Dermis blood vessel endothelial cell (primary cell): Measurements from ENCODE around the gene SPEM1. TPM values are rescaled to one million over a fixed set of nuclear protein-coding genes. Genes with fewer than 3 reads are reported as not detected.
A peak's percentile ranks its signal among the peaks of the same experiment; 100 is the strongest.

ENCODE experiments used
- DNase-seq: peaks from one replicate; pipeline ENCODE4 v3.0.0; 2010
- total RNA-seq: library from RNA; depleted of rRNA; stranded (reverse); fragments of >200 nt; gene quantifications from 2 replicates; pipeline ENCODE4 v1.2.3, GENCODE V29; 2014

SPEM1 gene
- total RNA-seq, 1 donor from 2014 or later: not detected

GRCh38 chr17:7421186-7421585, 1.1 kb downstream of the SPEM1 start:
- no peak for DNase-seq

GRCh38 chr17:7423679-7424078, 3.6 kb downstream of the SPEM1 start:
- DNase-seq: no peak

GRCh38 chr17:7425316-7425715, 5.2 kb downstream of the SPEM1 start, which contains the start of gene SPEM2:
Gene SPEM2, plus strand, starts transcription at chr17:7425616. Its CDS starts 73 bp downstream, at chr17:7425689.
- DNase-seq: no peak

GRCh38 chr17:7425756-7426155, 5.6 kb downstream of the SPEM1 start:
- DNase-seq: no peak

GRCh38 chr17:7426203-7426863, 6.2 kb downstream of the SPEM1 start:
- DNase-seq: no peak

- no peak for DNase-seq
Observed at GRCh38 chr17:7426896-7427489, 6.9 kb downstream of the SPEM1 start.

GRCh38 chr17:7427549-7427948, 7.4 kb downstream of the SPEM1 start:
- no peak for DNase-seq

- DNase-seq: no peak
Observed at GRCh38 chr17:7428557-7428956, 8.4 kb downstream of the SPEM1 start, which contains the start of gene SPEM3. Gene SPEM3, plus strand, starts transcription at chr17:7428857. Its CDS starts 46 bp downstream, at chr17:7428903.

GRCh38 chr17:7429722-7430121, 9.6 kb downstream of the SPEM1 start:
- DNase-seq: no peak

GRCh38 chr17:7431231-7431630, 11.1 kb downstream of the SPEM1 start:
- DNase-seq: no peak

- DNase-seq: no peak
Observed at GRCh38 chr17:7432296-7432695, 12.2 kb downstream of the SPEM1 start.

GRCh38 chr17:7435676-7436555, 15.8 kb downstream of the SPEM1 start:
- DNase-seq: peak; percentile 51

- peak; percentile 90 for DNase-seq
Observed at GRCh38 chr17:7436556-7437368, 16.6 kb downstream of the SPEM1 start.

- no peak for DNase-seq
Observed at GRCh38 chr17:7437369-7437863, 17.3 kb downstream of the SPEM1 start.

GRCh38 chr17:7437950-7438614, 18.0 kb downstream of the SPEM1 start:
- no peak for DNase-seq

GRCh38 chr17:7438656-7439460, 18.7 kb downstream of the SPEM1 start:
- no peak for DNase-seq

- no peak for DNase-seq
Observed at GRCh38 chr17:7439462-7440112, 19.5 kb downstream of the SPEM1 start, which contains the start of gene FGF11. Gene FGF11, plus strand, starts transcription at chr17:7439512. Its CDS starts 109 bp downstream, at chr17:7439621.

- DNase-seq: peak; percentile 36
Observed at GRCh38 chr17:7440113-7440833, 20.1 kb downstream of the SPEM1 start.

- peak; percentile 25 for DNase-seq
Observed at GRCh38 chr17:7440834-7441195, 20.7 kb downstream of the SPEM1 start.

- no peak for DNase-seq
Observed at GRCh38 chr17:7441266-7441665, 21.1 kb downstream of the SPEM1 start.
